SW 1271 (cell line): ENCODE data around the gene MCCD1.
A peak's percentile ranks its signal among the peaks of the same experiment; 100 is the strongest.

ENCODE experiments used
- DNase-seq, 2 experiments: peaks; one replicate each; lab custom pipeline; 2025; lab: John Stamatoyannopoulos, UW

Gene MCCD1

GRCh38 chr6:31513456-31514165 lies 15.2 kb upstream of the MCCD1 start:
- no peak for DNase-seq

GRCh38 chr6:31521835-31522234 lies 6.9 kb upstream of the MCCD1 start:
- no peak for DNase-seq

GRCh38 chr6:31525553-31525931 lies 3.2 kb upstream of the MCCD1 start:
- DNase-seq, result no peak

DNA sequence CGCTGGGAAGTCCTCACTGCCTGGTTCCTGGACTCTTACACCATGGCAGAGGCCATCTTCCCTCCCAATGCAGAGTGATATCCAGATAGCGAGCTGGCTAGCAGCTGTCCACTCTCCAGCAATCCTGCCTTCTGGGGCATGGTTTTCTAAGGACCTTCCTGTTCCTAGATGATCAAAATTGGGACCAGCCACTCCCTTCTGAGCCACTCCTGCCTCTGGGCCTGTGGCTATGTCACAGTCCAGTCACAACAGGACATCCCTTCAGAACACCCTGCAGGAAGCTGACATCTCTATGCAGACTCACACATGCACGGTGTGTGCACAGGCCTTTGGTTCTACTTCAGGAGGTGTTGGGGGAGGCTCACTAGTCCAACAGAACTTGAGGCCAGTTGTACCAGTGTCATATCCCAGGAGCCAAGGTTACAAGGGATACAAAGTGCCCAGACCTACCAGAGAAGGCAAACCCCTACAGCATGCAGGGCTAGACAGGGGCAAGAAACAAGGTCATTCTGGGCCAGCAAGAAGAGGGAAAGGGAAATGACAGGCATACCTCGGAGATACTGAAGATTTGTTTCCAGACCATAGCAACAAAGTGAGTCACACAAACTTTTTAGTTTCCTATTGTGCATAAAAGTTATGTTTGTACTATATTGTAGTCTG lies 2.7 kb upstream of the MCCD1 start:
- DNase-seq, result peak in 1 of 2 experiments; percentile 50

DNA sequence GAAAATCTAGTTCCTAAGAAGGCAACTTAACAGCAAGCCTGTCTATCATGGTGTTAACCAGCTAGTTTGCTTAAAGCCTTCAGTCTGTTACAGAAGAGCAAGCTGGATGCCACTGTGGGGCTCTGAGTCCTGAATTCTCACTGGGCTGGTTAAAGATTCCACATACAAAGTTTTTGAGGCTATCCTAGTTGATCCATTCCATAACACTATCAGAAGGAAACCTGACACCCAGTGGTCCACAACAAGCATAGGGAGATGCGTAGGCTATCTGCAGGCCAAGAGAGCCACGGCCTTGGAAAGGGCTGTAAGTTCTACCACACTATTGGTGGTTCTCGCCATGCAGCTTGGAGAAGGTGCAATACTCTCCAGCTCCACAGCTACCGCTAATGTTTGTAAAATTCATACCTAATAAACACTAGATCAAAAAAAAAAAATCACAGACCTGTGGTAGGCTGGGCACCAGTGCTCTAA lies 420 bp upstream of the MCCD1 start:
- no peak for DNase-seq

GRCh38 chr6:31529329-31530150 lies 778 bp downstream of the MCCD1 start:
- DNase-seq, result no peak

GRCh38 chr6:31530659-31531058 lies 1.9 kb downstream of the MCCD1 start:
- DNase-seq, result no peak

DNA sequence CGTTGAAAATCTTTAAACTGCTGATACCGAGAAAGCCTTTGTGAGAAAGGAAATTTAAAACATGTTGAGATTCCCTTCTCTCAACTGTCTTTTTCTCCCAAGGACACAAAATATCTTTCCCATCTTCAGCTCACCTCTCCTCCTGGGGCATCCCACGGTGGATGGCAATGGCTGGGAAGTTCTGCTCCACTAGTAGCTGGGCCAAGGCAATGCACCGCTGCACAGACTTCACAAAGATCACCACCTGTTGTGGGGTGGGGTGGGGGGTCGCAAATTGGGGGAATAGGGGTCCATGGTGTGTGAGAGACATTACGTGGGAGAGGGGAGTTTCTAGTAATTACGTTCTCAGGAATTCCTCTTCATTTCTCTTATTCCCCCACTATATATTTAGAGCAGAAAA lies 2.4 kb downstream of the MCCD1 start:
- DNase-seq, result no peak

- DNase-seq, result no peak
Observed at GRCh38 chr6:31531771-31532643, 3.2 kb downstream of the MCCD1 start.

DNA sequence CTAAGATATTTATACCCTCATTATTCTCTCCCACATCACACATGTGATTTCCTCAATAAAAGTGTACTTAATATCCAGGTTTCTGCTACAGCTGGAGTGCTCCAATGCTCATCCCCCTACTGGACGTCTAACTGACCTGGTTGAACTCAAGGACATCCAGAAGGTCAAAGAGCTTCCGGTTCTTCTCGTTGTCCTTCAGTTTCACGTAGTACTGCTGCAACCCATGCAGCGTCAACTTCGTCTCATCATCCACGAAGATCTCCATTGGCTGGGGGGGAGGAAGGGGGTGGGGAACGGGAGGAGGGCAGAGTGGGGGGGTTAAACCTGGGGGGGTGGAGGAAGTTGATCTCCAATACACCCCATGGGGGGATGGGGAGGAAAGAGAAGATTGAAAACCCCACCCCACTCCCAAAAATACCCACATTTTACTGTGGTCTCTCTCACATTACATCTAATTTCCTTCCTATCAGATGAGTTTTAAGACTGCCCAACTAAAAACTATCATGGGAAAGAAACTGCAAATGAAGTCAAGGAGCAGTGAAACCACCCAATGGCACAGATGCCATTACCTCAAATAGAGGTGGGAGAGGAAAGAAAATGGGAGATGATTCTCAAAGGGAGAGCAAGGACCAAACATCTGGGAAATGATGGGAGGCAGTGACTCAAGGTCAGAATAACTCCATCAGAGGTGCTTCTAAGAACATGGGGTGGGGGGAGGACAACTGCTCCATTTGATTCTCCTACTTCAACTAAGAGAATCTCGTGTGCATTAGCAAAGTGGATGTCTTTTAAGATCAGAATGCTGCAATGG lies 4.1 kb downstream of the MCCD1 start:
- no peak for DNase-seq

DNA sequence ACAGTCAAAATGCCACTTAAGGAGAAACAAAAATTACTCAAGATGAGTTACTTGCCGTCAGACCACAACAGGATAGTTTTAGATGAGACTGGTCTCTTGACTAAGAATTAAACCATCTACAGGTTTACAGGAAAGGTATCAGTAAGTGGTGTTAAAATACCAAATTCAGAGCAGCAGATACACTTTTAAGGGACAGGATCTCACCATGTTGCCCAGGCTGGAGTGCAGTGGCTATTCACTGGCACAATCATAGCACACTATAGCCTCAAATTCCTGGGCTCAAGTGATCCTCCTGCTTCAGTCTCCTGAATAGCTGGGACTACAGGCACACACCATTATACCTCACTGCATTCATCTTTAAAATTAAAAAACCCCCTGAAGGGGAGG lies 4.7 kb downstream of the MCCD1 start:
- no peak for DNase-seq

DNA sequence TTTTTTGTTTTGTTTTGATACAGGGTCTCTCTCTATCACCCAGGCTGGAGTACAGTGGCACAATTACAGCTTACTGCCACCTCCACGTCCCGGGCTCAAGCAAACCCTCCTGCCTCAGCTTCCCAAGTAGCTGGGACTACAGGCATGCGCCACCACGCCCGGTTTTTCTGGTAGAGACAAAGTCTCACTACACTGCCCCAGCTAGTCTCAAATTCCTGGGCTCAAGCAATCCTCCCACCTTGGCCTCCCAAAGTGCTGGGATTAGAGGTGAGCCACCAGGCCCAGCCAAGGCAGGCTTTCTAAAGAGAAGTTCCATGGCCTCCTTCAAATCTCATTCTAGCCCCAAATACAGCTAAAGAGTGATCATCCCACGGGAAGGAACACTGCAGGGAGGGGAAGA lies 5.2 kb downstream of the MCCD1 start:
- no peak for DNase-seq

GRCh38 chr6:31534521-31535040 lies 5.8 kb downstream of the MCCD1 start:
- no peak for DNase-seq

DNA sequence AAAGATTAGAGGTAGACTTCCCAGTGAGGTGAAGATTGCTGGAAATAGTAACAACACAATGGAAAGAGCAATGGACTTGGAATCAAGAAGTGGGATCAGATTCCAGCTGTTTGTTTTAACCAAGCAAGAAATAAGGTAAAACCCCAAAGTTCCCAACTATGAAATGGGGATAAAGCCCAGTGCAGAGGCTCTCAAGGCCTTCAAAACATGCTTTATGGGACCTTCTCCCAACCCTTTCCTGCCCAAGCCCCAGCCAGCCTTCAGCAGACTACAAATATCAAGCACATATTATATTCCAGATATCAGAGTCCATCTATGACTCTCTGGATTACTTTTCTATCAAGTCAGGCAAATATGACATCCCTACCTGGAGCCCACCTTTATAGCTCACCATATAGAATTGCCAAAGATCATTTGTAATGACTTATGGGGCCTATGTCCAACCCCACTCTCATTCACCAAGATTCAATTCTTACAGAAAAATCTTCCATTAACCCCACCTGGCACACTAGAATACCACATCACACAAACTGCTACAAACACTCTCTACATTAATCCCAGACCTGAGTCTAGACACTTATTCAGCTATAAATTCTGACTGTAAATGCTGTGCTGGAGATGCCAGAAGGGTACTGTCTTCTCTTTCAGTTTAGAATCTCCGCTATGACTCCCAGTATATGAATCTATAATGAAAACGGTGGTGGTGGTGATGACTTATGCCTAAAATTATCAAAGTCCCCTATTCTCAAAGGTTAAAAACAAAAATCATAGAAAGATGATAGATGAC lies 7.0 kb downstream of the MCCD1 start:
- DNase-seq, result no peak

- DNase-seq, result no peak
Observed at GRCh38 chr6:31538805-31539400, 10.1 kb downstream of the MCCD1 start.

DNA sequence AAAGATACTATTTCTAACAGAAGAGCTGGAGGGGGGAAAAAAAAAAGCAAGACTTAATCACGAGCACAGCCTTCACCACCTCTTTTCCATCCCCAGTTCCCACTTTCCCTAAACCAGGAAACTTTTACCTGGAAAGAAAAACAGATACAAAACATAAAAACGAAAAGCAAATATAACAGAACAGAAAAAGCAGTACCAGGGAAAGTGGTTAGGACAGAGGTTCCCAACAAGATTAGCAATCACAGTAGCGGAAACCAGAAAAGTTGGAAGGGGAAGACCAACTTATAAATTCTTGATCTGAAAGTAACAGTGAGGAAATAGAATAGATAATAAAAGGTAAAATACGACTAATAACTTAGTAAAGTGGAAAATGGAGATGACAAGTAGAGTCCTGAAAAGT lies 11.9 kb downstream of the MCCD1 start:
- no peak for DNase-seq

GRCh38 chr6:31541059-31541657 lies 12.4 kb downstream of the MCCD1 start:
- DNase-seq, result peak in 1 of 2 experiments; percentile 59

GRCh38 chr6:31541658-31542521 lies 13.1 kb downstream of the MCCD1 start, which contains the start of gene DDX39B:
DDX39B (minus strand) TSS chr6:31542003; CDS start chr6:31540532, 1,471 bp downstream.
- peak; percentile 91 to 97 for DNase-seq
